ENCODE results near the gene RRP8. TPM values are rescaled to one million over a fixed set of nuclear protein-coding genes. Genes with fewer than 3 reads are reported as not detected.

Gene RRP8
- total and polyA plus RNA-seq, 10 of the 15 experiments (the other 5 are each of a cell fraction or from before 2014, with no cell fraction given): 4.7 to 51.2 (median 23.9) TPM

DNA sequence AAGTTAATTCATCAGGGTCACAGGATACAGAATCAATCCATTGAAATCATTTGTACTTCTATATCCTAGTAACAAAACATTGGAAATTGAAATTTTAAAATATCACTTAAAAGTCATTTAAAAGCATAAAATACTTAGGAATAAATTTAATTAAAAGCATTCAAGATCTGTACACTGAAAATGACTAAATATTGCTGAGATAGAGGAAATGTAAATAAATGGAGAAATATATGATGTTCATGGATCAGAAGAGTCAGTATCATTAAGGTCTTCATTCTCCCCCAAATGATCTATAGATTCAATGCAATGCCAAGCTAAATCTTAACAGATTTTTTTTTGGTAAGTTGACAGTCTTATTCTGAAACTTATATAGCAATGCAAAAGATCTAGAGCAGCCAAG lies 49.8 kb downstream of the RRP8 start:
- no peak for ATAC-seq
- no peak overlapping the region for H2AFZ ChIP-seq (ENCODE audit: control insufficient read depth, low read depth, low read length)
- TF ChIP-seq ZZZ3 (IDR thresholded peaks at IDR 0.05; ENCODE audit: control insufficient read depth, insufficient read length, low read depth): no peak
- no peak for TF ChIP-seq PAX8 (IDR thresholded peaks at IDR 0.05)
- TF ChIP-seq NBN (IDR thresholded peaks at IDR 0.05): no peak
- no peak for TF ChIP-seq DPF2 (IDR thresholded peaks at IDR 0.05)
- TF ChIP-seq POLR2AphosphoS5 (IDR thresholded peaks at IDR 0.05; ENCODE audit: low read length): no peak
- TF ChIP-seq MLLT1 (IDR thresholded peaks at IDR 0.05): no peak
- TF ChIP-seq, protein P1, sequence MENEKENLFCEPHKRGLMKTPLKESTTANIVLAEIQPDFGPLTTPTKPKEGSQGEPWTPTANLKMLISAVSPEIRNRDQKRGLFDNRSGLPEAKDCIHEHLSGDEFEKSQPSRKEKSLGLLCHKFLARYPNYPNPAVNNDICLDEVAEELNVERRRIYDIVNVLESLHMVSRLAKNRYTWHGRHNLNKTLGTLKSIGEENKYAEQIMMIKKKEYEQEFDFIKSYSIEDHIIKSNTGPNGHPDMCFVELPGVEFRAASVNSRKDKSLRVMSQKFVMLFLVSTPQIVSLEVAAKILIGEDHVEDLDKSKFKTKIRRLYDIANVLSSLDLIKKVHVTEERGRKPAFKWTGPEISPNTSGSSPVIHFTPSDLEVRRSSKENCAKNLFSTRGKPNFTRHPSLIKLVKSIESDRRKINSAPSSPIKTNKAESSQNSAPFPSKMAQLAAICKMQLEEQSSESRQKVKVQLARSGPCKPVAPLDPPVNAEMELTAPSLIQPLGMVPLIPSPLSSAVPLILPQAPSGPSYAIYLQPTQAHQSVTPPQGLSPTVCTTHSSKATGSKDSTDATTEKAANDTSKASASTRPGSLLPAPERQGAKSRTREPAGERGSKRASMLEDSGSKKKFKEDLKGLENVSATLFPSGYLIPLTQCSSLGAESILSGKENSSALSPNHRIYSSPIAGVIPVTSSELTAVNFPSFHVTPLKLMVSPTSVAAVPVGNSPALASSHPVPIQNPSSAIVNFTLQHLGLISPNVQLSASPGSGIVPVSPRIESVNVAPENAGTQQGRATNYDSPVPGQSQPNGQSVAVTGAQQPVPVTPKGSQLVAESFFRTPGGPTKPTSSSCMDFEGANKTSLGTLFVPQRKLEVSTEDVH (IDR thresholded peaks at IDR 0.05; ENCODE audit: low read depth, partially characterized antibody): no peak
- no peak for TF ChIP-seq SMC3 (IDR thresholded peaks at IDR 0.05; ENCODE audit: borderline replicate concordance, low read length)
- TF ChIP-seq TCF7 (IDR thresholded peaks at IDR 0.05; ENCODE audit: borderline replicate concordance): no peak
- TF ChIP-seq STAT3 (IDR thresholded peaks at IDR 0.05; ENCODE audit: low read depth, low read length): no peak
- TF ChIP-seq ETV6 (conservative IDR thresholded peaks at IDR 0.05 in 1 of 2, IDR thresholded peaks at IDR 0.05 in 1 of 2; ENCODE audit: borderline replicate concordance in 1 of 2, low read depth in 1 of 2): no peak
- H3K9me3 ChIP-seq (replicated peaks; ENCODE audit: control insufficient read depth, insufficient read depth, low read length): no peaks in the 10 kb centered on the region
- ChIA-PET POLR2A (no interaction called here), RAD21 (ENCODE audit: unreplicated experiment) (interaction anchor here (1.0 kb wide), 1 partner anchor 22 kb away, joined by 3 read pairs; no protein-coding TSS in a partner anchor), CTCF (interaction anchor here (1.0 to 1.3 kb wide), 3 partner anchors 22 to 152 kb away, joined by 5 to 7 read pairs (median 5); partner anchors contain the start of gene MRPL17), SMC1A (ENCODE audit: uncharacterized antibody, unreplicated experiment) (interaction anchor here (1.1 kb wide), 1 partner anchor 22 kb away, joined by 4 read pairs; no protein-coding TSS in a partner anchor)
- no peak overlapping the region for H3K9ac ChIP-seq (ENCODE audit: control insufficient read depth, insufficient read depth, low read length)
- no peak for DNase-seq (ENCODE audit: low read depth, low spot score)
- no peak overlapping the region for H3K27ac ChIP-seq (ENCODE audit: control insufficient read depth, insufficient read depth)
- BruUV-seq (replicated peaks): no TSS peak
- intact Hi-C loops (cut with micrococcal nuclease; ENCODE audit: unreplicated experiment) (no loop called here), in situ Hi-C loops (cut with MboI) (no loop called here)
- no peaks in the 10 kb centered on the region for H3K79me2 ChIP-seq (ENCODE audit: control insufficient read depth, insufficient read depth, low read length)
- H3K4me2 ChIP-seq (ENCODE audit: control insufficient read depth, insufficient read depth): no peak overlapping the region
- no peaks in the 10 kb centered on the region for H3K27me3 ChIP-seq (replicated peaks in 1 of 2; ENCODE audit: control insufficient read depth in 2 of 2, insufficient read depth in 2 of 2, low read length in 1 of 2)
- FAIRE-seq: no peak
- H3K4me3 ChIP-seq: no peak overlapping the region
- no peaks in the 10 kb centered on the region for H4K20me1 ChIP-seq (ENCODE audit: control insufficient read depth, insufficient read depth)
- H3K4me1 ChIP-seq (ENCODE audit: control insufficient read depth, insufficient read depth, low read length): no peaks in the 10 kb centered on the region
- H3K36me3 ChIP-seq (ENCODE audit: control insufficient read depth in 2 of 2, insufficient read depth in 2 of 2, low read length in 1 of 2): no peaks in the 10 kb centered on the region

Measured in GM12878 (cell line).